GM19395 (cell line): ENCODE data around the gene ARHGAP36.

Experiments used
- ATAC-seq: cut with Tn5 transposase; IDR thresholded peaks from one replicate; pipeline ENCODE4 v1.9.1; 2021; ENCODE audit warnings: mild to moderate bottlenecking, moderate library complexity; ENCODE audit not compliant: unreplicated experiment

ARHGAP36 gene, protein sequence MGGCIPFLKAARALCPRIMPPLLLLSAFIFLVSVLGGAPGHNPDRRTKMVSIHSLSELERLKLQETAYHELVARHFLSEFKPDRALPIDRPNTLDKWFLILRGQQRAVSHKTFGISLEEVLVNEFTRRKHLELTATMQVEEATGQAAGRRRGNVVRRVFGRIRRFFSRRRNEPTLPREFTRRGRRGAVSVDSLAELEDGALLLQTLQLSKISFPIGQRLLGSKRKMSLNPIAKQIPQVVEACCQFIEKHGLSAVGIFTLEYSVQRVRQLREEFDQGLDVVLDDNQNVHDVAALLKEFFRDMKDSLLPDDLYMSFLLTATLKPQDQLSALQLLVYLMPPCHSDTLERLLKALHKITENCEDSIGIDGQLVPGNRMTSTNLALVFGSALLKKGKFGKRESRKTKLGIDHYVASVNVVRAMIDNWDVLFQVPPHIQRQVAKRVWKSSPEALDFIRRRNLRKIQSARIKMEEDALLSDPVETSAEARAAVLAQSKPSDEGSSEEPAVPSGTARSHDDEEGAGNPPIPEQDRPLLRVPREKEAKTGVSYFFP

DNA sequence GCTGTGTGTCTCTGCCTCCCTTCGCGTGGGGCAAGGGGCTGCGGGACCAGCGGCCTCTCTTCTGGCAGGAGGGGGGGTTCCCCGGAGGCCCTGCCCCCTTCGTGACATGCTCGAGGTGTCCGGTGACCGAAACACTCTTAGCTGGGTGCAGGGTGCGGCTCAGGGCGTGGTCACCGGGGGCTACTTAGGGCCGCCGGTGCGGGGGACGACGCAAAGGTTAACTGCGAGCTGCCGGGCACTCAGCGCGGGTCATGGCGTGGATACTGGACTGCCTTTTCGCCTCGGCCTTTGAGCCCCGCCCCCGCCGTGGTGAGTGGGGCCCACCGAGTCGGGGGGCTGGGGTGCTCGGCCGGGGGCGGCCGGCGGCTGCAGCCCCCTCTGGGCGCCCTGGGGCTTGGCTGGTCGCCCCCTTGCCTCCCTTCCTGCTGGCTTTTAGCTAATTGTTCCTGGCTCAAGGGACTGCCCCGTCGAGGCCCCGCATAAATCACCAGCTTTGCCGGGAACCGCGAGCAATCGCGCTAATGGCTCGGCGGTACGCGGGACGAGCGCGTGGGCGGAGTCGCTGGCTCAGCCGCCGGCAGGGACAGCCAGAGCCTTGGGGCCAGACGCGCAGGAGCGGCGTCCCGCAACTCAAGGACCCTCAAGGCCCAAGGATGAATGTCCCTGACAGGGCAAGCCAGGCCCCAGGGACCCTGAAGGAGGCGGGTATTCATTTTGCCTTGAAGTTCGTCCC is at the start of gene ARHGAP36:
ARHGAP36 (plus strand) TSS at position 211 of the 733 bp plus-strand sequence. CDS start 23,320 bp downstream, outside the sequence.
- no peak for ATAC-seq

GRCh38 chrX:131010186-131010585 is 48.0 kb upstream of the ARHGAP36 start:
- ATAC-seq = no peak

DNA sequence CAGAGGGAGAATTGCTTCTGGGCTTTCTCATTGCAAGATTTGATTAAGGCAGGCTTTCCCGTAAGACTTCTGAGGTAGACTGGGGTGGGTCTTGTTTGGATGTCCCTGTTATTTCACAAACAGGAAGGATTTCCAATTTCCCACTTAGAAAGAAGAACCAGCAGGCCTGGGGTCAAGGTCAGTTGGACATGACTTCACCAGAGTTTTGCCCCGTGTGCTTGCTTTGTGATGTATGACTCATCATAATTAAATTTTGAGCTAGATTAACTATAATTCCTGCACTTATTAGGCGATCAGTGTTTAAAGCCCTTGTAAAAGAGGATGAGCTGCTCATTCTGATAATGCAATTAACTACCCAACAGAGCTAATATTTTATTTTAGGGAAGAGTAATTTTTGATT is 32.8 kb upstream of the ARHGAP36 start:
- no peak for ATAC-seq

DNA sequence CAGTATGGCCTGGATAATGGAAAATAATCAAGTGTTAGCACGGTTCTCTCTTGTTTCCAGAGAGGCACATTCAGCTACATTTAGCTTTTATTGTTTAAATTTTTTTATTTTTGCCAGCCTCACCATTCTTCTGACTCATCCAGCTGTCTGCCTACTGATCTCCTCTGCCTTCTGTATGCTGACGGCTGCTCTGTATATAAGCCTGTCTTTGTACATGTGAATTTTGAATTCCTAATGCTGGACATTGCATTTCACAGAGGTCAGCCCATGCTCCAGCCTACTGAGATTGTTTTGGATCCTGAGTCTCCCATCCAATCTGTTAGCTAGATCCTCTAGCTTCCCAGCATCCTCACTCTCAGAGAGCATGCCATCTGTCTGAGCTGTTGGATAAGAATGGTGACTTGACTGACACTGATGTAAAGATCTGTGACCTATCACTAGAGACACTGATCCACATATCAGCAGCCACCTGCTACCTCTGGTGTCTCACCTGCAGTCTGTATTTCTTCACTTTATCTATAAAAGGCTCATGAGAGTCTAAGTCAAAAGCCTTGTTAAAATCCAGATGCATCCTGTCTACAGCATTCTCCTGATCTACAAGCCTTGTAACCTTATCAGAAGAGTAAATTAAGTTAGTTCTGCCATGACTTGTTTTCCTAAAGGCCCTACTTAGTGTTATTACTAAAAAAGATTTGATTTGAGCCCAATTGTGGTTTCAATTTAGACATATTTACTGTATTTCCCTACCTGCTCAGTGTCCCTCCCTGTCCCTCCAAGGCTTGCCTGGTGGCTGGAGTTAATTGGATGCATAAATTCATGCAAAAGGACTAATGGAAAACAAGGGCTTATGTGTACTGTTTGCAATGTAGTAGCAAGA is 25.6 kb upstream of the ARHGAP36 start:
- no peak for ATAC-seq

DNA sequence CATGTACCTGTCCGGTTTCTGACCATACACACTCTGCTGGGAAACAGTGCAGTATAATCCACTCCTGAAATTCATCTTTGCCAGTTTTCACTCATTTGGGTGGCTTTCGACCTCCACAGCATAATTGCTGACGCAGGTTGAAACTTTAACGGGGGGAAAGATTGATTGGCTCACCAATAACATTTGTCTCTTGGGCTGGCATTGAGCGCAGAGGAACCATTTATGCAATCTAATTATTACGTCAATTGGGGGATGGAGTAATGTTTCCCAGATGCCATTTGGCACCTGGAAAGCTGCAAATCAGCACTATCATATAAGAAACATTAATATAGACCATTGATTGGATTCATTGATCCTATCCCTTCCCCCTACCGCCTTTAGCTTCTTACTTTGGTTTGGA is 24.1 kb upstream of the ARHGAP36 start:
- no peak for ATAC-seq

GRCh38 chrX:131040781-131041180 is 17.4 kb upstream of the ARHGAP36 start:
- no peak for ATAC-seq

GRCh38 chrX:131041667-131042066 is 16.5 kb upstream of the ARHGAP36 start:
- no peak for ATAC-seq

- ATAC-seq = no peak
Observed at GRCh38 chrX:131045726-131046125, 12.4 kb upstream of the ARHGAP36 start.

DNA sequence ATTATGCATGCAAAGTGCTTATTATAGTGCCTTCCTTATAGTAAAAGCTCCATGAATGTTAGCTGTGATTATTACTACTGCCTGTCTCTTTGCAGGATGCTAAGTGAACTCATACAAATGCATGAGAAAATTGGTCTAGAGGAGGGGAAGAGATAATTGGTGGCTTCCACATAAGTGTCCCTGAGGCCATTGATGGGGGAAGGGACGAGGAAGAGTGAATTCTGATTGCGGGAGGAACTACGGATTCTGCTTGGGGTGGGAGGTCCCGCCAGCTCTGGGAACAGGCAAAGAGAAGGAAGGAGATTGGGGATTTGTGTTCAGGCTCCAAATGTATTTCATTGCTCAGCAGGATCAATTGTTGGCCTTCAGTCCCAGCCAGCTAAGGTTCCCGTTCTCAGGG is 11.6 kb upstream of the ARHGAP36 start:
- no peak for ATAC-seq

DNA sequence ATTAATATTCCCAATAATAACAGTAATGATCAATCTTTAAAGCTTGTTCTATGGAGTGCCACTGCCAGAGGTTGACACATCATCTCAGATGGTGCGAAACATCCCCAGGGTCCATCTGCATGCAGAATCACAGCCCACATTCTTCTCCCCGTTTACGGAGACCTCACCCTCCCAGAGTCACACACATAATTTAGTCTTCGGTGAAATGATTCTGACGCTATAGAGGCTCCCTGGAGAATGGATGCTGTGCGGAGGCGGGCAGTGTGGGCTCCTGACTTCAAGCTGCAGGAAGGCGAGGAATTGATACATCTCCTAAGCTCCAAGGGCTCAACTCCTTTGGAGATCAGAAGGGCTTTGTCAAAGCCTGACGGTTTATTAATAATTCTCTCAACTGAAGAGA is 11.0 kb upstream of the ARHGAP36 start:
- ATAC-seq = no peak

DNA sequence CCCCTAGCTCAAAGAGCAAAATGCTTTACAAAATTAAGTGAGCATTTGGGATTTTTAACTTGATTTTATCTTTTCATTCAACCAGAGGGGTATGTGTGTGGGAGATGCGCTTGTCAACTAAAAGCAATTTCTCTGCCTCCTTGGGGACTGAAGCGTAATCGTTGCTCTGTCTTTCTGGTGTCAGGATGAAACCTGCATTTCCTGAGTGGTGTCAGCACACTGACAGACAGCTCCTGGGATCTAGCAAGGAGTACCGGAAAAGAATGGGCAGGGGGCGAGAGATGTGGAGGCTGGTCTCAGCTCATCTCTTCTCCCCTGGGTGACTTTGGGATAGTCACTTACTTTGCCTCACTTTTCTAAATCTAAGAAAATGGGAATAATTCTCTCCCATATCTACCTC is 5.1 kb upstream of the ARHGAP36 start:
- ATAC-seq = no peak

GRCh38 chrX:131054906-131055305 is 3.2 kb upstream of the ARHGAP36 start:
- no peak for ATAC-seq

GRCh38 chrX:131057706-131058105 is 440 bp upstream of the ARHGAP36 start:
- ATAC-seq = no peak

DNA sequence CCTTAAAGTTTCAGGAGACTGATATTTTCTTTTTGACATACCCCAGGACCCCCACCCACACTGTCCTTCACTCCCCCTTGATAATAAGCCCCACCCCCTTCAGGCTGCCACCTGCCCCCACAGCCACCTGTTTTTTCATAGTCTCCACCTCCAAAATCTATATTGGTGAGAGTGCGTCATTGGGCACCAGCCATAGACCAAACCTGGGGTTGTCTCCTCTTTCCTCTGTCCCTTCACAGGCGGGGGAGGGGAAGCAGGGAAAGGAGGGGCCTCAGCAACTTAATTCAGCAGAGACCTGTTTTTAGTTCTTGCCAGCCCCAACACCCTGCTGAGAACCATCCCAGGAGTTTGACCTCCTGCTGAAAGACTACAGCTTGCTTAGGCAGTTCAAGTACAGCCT is 1.1 kb downstream of the ARHGAP36 start:
- ATAC-seq = no peak

GRCh38 chrX:131060147-131060546 is 2.0 kb downstream of the ARHGAP36 start:
- no peak for ATAC-seq

- no peak for ATAC-seq
Observed at GRCh38 chrX:131061306-131061705, 3.2 kb downstream of the ARHGAP36 start.

DNA sequence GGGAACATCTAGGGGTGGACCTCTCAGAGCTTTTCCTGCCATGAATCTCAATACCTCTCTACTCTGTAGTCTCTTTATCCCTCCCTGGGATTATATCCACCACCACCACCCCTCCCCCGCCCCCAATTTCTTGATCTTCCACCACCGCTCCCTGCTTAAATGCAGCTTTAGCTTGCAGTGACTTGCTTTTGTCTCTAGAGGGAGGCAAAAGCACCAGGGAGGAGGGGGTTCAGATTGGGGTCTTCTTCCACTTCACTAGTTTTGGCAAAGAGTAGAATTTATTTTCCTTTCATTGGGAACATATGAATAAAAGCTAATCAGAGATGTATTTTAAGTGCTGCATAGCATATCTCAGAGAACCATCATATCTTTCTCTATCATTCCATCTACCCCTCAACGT is 5.5 kb downstream of the ARHGAP36 start:
- ATAC-seq = no peak

DNA sequence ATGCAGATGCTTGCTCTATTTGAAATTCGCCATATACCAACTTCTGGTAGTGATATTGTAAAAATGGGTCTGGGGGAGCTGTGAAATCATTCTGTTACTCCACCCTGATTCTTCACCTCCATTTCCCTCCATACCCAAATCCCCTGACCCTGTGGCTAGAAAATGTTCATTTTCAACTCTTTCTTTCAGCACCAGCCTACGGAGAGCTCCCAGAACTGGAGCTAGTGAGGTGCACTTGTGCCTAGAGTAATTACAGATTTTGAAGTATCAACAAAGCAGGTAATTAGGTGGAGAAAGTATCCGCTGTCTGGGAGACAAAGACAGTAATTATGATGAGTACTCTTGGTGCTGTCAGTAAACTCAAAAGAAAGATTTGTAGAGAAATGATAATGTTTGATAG is 8.1 kb downstream of the ARHGAP36 start:
- ATAC-seq = no peak

DNA sequence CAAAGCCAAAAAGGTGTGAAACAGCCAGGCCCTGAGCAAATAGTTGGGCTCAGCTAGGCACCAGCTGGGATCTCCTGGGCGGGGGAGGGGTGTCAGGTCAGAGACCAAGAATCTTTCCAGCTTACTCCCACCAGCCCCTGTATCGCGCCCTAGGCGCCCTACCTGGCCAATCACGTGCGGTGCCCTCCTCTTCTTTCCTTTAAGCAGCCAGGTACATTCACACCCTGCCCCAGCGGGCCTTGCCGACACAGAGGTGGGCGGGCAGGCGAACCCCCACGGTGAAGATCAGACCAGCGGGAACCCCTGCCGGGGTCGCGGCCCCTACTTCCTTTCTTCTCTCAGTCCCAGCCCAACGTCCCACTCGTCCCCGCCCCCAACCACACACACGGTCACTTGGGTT is 9.1 kb downstream of the ARHGAP36 start:
- ATAC-seq = no peak

DNA sequence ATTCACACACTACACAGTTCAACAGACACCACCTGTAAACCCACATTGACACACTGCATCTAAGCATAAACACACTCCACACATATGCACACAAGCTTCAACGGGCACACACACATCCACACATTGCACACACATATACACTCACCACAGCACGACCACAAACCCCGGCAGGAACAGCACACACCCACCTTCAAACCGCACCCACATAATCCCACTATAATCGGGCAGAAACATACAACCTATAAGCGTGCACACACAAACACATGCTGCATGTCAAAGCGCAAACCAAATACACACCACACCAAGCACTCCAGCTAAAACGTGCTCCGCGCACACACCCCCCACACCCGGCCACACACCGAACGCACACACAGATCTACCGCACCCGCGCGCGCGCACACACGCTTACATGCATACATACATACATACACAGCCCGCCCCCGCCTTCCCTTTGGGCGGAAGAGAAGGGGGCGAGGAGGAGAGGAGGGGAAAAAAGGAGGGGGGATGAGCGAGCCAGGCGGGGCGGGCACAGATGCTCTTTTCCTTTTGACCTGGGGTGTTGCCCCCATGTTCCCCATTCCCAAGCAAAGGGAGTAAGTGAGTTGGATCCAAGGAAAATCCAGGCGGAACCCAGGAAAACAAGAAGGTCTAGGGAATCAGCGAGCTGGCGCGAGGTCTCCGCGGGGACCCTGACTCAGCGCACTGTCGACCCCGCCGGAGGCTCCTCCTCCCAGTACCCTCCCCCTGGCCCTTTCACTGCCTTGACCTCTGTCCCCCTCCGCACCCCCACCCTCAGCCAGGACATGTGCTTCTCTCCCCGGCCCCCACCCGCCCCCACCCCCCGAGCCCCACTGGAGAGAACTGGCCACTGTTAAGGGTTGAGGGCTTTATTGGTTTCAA is 9.9 kb downstream of the ARHGAP36 start:
- no peak for ATAC-seq
